GM21723 (cell line): ENCODE measurements around the gene WBP4.
"Not testable (repeated sequence)": the region's sequence is repeated elsewhere in the genome, so short reads cannot be mapped to it uniquely, and the experiment has no call there.

Experiments
- ATAC-seq: cut with Tn5 transposase; IDR thresholded peaks from one replicate; pipeline ENCODE4 v1.9.1; 2021; ENCODE audit warnings: mild to moderate bottlenecking, moderate library complexity; ENCODE audit not compliant: unreplicated experiment

The WBP4 gene

DNA sequence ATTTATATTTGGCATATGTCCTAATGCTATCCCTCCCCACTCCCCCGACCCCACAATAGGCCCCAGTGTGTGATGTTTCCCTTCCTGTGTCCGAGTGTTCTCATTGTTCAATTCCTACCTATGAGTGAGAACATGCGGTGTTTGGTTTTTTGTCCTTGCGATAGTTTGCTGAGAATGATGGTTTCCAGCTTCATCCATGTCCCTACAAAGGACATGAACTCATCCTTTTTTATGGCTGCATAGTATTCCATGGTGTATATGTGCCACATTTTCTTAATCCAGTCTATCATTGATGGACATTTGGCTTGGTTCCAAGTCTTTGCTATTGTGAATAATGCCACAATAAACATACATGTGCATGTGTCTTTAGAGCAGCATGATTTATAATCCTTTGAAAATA, 18.9 kb upstream of the WBP4 start:
- not testable (repeated sequence) for ATAC-seq

- no peak for ATAC-seq
These were observed 12.7 kb upstream of the WBP4 start for GRCh38 chr13:41048640-41049039.

- no peak for ATAC-seq
These were observed 11.5 kb upstream of the WBP4 start for GRCh38 chr13:41049480-41050440.

DNA sequence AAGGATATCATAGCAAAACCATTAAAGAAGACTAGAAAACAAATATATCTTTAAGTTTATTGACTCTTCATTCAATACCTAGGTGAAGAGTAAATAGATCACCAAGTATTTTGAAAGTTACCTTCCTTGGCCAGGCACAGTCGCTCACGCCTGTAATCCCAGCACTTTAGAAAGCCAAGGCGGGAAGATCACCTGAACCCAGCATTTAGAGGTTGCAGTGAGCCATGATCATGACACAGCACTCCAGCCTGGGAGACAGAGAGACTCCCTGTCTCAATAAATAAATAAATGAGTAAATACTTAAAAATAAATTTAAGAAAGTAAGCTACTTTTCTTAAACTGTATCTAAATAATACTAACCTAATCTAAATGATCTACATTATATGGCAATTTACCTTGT, 8.9 kb upstream of the WBP4 start:
- no peak for ATAC-seq

GRCh38 chr13:41053384-41053826, 7.9 kb upstream of the WBP4 start:
- peak; percentile 49 for ATAC-seq

GRCh38 chr13:41054212-41054877, 7.0 kb upstream of the WBP4 start:
- peak; percentile 49 for ATAC-seq

GRCh38 chr13:41054919-41055619, 6.2 kb upstream of the WBP4 start:
- no peak for ATAC-seq

GRCh38 chr13:41056194-41056593, 5.1 kb upstream of the WBP4 start:
- no peak for ATAC-seq

DNA sequence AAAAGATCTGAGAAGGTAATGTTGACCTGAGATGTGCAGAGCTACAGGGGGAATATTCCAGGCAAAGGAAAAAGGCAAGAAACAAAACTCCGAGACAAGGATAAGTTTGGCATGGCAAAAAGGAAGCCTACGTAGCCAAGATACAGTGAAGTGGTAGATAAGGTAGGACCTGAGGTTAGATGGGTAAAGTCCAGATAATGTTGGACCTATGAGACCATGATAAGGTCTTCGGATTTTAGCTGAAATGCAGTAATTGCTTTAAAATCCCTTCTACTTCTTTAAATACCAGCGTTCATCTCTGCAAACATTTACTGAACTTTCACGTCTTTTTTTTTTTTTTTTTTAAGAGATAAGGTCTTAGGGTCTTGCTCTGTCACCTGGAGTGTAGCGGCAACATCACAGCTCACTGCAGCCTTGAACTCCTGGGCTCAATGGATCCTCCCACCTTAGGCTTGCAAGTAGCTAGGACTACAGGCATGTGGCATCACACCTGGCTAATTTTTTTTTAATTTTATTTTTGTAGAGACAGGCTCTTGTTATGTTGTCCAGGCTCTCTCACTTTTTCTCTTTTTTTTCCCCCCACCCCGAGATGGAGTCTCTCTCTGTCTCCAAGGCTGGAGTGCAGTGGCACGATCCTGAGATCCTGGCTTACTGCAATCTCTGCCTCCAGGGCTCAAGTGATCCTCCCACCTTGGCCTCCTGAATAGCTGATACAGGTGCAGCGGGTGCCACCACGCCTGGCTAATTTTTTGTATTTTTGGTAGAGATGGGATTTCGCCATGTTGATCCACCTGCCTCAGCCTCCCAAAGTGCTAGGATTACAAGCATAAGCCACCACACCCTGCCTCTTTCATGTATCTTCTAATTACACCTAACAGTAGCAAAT, 4.2 kb upstream of the WBP4 start:
- no peak for ATAC-seq

GRCh38 chr13:41058295-41059070, 2.8 kb upstream of the WBP4 start:
- no peak for ATAC-seq

GRCh38 chr13:41059456-41060081, 1.7 kb upstream of the WBP4 start:
- no peak for ATAC-seq

GRCh38 chr13:41060082-41060723, 1.1 kb upstream of the WBP4 start:
- peak; percentile 48 for ATAC-seq

GRCh38 chr13:41060724-41061074, 610 bp upstream of the WBP4 start:
- ATAC-seq, result peak; percentile 36

- peak; percentile 42 for ATAC-seq
These were observed 867 bp downstream of the WBP4 start for GRCh38 chr13:41061914-41062837.

DNA sequence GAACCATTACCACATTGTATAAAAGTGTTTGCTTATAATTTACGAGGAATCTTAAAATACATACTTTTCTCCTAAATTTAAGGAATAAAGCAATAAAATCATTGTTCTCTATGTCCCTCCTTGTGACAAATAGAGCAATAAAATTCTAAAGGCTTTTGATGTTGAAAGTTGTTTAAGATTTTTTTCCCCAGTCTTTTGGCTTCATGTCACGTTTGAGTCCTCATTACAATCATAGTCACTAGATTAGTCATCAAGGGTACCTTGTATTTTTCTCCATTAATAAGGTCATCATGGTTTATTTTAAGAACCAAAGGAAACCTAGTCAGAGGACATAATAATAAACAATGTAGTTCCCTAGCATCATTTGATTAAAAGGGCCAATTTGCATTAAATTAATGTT, 3.2 kb downstream of the WBP4 start:
- no peak for ATAC-seq

GRCh38 chr13:41065078-41065477, 3.8 kb downstream of the WBP4 start:
- no peak for ATAC-seq

DNA sequence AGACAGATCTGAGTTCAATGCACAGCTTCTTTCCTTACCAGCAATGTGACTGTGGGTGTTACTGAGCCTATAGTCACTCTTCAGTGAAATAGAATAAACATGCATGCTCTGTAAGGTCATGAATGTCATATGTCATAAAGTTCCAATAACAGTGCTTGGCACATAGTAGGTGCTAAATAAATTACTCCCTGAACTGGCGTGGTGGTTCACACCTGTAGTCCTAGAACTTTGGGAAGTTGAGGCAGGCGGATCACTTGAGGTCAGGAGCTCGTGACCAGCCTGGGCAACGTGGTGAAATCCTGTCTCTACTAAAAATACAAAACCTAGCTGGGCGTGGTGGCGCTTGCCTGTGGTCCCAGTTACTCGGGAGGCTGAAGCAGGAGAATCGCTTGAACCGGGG, 13.2 kb downstream of the WBP4 start:
- no peak for ATAC-seq

DNA sequence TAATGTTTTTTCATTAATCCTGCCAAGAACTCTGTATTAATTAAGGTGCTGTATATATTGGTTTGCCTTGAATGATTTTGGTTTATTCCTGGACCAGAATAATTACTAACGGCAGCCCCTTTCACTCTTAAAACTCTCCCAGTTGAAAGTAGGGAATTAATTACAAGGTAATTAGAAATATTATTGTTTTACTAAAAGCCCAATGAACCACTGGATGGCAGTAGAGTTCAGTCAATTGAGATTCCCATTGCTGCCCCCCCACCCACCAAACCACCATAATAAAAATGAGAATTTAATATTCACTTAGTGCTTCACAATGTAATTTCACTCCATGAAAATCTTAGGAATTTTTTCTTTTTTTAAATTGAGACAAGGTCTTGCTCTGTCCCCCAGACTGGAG, 13.7 kb downstream of the WBP4 start:
- no peak for ATAC-seq
